Measurements from ENCODE around the gene GLIPR1L2. TPM values are rescaled to one million over a fixed set of nuclear protein-coding genes. Genes with fewer than 3 reads are reported as not detected.

Gene GLIPR1L2
- total and polyA plus RNA-seq, 10 of the 15 experiments (the other 5 are each of a cell fraction or from before 2014, with no cell fraction given): 0.04 to 0.39 (median 0.09) TPM; not detected in 3

DNA sequence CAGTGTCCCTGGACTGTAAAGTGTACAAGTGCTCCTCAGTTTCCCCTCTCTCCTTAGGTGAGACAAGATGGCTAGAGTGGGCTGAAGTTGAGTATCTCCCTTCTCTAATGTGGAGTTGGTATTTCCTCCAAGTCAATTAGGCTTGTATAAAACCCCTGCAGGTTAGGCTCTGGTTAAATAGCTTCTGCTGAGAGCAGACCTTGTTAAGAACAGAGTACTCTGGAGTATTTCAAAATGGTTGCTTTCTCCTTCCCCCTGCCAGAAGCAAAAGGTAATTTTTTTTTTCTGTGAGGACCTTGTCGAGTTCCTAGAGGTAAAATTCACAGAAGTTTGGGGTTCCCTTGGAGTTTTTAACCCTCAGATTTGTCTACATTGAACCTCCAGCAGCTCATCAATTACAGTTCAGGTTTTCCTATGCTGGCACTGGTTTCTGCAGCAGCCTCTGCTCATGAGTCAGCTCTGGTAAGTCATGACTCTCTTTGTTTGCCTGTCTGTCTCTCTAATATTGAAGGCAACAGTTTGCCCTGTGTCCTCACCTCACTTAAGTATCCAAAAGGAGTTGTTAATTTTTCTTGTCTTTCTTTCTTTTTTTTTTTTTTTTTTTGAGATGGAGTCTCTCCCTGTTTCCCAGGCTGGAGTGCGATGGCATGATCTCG, 61.9 kb downstream of the GLIPR1L2 start (continued):
- TF ChIP-seq, protein P1, sequence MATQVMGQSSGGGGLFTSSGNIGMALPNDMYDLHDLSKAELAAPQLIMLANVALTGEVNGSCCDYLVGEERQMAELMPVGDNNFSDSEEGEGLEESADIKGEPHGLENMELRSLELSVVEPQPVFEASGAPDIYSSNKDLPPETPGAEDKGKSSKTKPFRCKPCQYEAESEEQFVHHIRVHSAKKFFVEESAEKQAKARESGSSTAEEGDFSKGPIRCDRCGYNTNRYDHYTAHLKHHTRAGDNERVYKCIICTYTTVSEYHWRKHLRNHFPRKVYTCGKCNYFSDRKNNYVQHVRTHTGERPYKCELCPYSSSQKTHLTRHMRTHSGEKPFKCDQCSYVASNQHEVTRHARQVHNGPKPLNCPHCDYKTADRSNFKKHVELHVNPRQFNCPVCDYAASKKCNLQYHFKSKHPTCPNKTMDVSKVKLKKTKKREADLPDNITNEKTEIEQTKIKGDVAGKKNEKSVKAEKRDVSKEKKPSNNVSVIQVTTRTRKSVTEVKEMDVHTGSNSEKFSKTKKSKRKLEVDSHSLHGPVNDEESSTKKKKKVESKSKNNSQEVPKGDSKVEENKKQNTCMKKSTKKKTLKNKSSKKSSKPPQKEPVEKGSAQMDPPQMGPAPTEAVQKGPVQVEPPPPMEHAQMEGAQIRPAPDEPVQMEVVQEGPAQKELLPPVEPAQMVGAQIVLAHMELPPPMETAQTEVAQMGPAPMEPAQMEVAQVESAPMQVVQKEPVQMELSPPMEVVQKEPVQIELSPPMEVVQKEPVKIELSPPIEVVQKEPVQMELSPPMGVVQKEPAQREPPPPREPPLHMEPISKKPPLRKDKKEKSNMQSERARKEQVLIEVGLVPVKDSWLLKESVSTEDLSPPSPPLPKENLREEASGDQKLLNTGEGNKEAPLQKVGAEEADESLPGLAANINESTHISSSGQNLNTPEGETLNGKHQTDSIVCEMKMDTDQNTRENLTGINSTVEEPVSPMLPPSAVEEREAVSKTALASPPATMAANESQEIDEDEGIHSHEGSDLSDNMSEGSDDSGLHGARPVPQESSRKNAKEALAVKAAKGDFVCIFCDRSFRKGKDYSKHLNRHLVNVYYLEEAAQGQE (IDR thresholded peaks at IDR 0.05; ENCODE audit: low read depth, low read length): no peak
- TF ChIP-seq WRNIP1 (IDR thresholded peaks at IDR 0.05; ENCODE audit: borderline replicate concordance, low read depth, low read length): no peak
- TF ChIP-seq, protein P2, sequence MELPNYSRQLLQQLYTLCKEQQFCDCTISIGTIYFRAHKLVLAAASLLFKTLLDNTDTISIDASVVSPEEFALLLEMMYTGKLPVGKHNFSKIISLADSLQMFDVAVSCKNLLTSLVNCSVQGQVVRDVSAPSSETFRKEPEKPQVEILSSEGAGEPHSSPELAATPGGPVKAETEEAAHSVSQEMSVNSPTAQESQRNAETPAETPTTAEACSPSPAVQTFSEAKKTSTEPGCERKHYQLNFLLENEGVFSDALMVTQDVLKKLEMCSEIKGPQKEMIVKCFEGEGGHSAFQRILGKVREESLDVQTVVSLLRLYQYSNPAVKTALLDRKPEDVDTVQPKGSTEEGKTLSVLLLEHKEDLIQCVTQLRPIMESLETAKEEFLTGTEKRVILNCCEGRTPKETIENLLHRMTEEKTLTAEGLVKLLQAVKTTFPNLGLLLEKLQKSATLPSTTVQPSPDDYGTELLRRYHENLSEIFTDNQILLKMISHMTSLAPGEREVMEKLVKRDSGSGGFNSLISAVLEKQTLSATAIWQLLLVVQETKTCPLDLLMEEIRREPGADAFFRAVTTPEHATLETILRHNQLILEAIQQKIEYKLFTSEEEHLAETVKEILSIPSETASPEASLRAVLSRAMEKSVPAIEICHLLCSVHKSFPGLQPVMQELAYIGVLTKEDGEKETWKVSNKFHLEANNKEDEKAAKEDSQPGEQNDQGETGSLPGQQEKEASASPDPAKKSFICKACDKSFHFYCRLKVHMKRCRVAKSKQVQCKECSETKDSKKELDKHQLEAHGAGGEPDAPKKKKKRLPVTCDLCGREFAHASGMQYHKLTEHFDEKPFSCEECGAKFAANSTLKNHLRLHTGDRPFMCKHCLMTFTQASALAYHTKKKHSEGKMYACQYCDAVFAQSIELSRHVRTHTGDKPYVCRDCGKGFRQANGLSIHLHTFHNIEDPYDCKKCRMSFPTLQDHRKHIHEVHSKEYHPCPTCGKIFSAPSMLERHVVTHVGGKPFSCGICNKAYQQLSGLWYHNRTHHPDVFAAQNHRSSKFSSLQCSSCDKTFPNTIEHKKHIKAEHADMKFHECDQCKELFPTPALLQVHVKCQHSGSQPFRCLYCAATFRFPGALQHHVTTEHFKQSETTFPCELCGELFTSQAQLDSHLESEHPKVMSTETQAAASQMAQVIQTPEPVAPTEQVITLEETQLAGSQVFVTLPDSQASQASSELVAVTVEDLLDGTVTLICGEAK (IDR thresholded peaks at IDR 0.05; ENCODE audit: borderline replicate concordance): no peak

Data from GM12878 (cell line).